Astrocyte (in vitro differentiated cells and primary cell): ENCODE results near the gene FLT1.

ENCODE experiments used
- CTCF ChIP-seq: IDR thresholded peaks from 2 replicates; pipeline ENCODE4 v1.5.1; 2011; ENCODE audit warnings: low read depth, mild to moderate bottlenecking, inconsistent platforms, low read length, moderate library complexity; ENCODE audit not compliant: insufficient read depth
- EZH2 ChIP-seq: IDR thresholded peaks from 2 replicates; pipeline ENCODE4 v1.6.1; 2012; ENCODE audit warnings: mild to moderate bottlenecking, low read length, inconsistent platforms; ENCODE audit not compliant: insufficient read depth

- TF ChIP-seq CTCF (no peak), EZH2 (no peak)
Observed at GRCh38 chr13:28424541-28424940, 70.4 kb downstream of the FLT1 start.
